Measurements from ENCODE around the gene DUSP22.

- TF ChIP-seq CTCF (IDR thresholded peaks at IDR 0.05) (no peak), EZH2phosphoT487 (IDR thresholded peaks at IDR 0.05; ENCODE audit: borderline replicate concordance, low read depth) (no peak), RXRA (IDR thresholded peaks at IDR 0.05; ENCODE audit: borderline replicate concordance, low read depth) (no peak), MAX (IDR thresholded peaks at IDR 0.05; ENCODE audit: low read depth) (no peak), MEF2A (IDR thresholded peaks at IDR 0.05; ENCODE audit: borderline replicate concordance, low read depth) (no peak), TAF1 (IDR thresholded peaks at IDR 0.05; ENCODE audit: borderline replicate concordance, low read depth, low read length) (no peak), POLR2AphosphoS5 (IDR thresholded peaks at IDR 0.05; ENCODE audit: low read depth, low read length) (no peak), EP300 (IDR thresholded peaks at IDR 0.05; ENCODE audit: borderline replicate concordance in 1 of 2, low read depth in 1 of 2, low read length in 1 of 2) (no peak), FOSL2 (IDR thresholded peaks at IDR 0.05; ENCODE audit: borderline replicate concordance, low read depth) (no peak), FOXM1 (IDR thresholded peaks at IDR 0.05; ENCODE audit: low read depth) (no peak), ELF1 (IDR thresholded peaks at IDR 0.05) (no peak), CHD2 (IDR thresholded peaks at IDR 0.05; ENCODE audit: low read length, partially characterized antibody) (no peak), SMC3 (IDR thresholded peaks at IDR 0.05; ENCODE audit: low read depth, low read length) (no peak)
These were observed 43.3 kb downstream of the DUSP22 start for GRCh38 chr6:335572-335971.
